Heart right ventricle (tissue), 16 donors: Measurements from ENCODE around the gene PLA2G15. TPM values are rescaled to one million over a fixed set of nuclear protein-coding genes. Genes with fewer than 3 reads are reported as not detected.
A peak's percentile ranks its signal among the peaks of the same experiment; 100 is the strongest.

Source experiments
- ATAC-seq, 8 donors: fragments of 200-7000 bp; cut with Tn5 transposase; one replicate each; pipeline ENCODE4 v1.9.1; 2020; ENCODE audit warnings: mild to moderate bottlenecking in 8 of 8, moderate library complexity in 8 of 8, moderate number of reproducible peaks in 1 of 8
- DNase-seq, 2 donors: peaks; one replicate each; pipeline ENCODE4 v3.0.0-alpha.2; 2020
- H3K27ac ChIP-seq, 10 donors: fragments of 200-600 bp; sonication (generic) in 2 of 10; one replicate each; pipeline versions ENCODE4 v1.5.0 to v1.8.0; 2020 to 2022; ENCODE audit warnings: mild to moderate bottlenecking in 3 of 10
- H3K27me3 ChIP-seq, 7 donors: fragments of 200-600 bp; one replicate each; pipeline ENCODE4 v1.8.0; 2021 to 2022; ENCODE audit warnings: mild to moderate bottlenecking in 2 of 7
- H3K36me3 ChIP-seq, 9 donors: fragments of 200-600 bp; sonication (generic) in 1 of 9; one replicate each; pipeline versions ENCODE4 v1.5.0 to v1.8.0; 2020 to 2022; ENCODE audit warnings: mild to moderate bottlenecking in 2 of 9
- H3K4me1 ChIP-seq, 9 donors: fragments of 200-600 bp; sonication (generic) in 1 of 9; one replicate each; pipeline versions ENCODE4 v1.5.0 to v1.8.0; 2020 to 2022; ENCODE audit warnings: mild to moderate bottlenecking in 4 of 9
- H3K4me3 ChIP-seq, 10 donors: fragments of 200-600 bp; sonication (generic) in 2 of 10; one replicate each; pipeline versions ENCODE4 v1.5.0 to v1.8.0; 2020 to 2022; ENCODE audit warnings: mild to moderate bottlenecking in 7 of 10, moderate library complexity in 2 of 10
- H3K9me3 ChIP-seq, 11 donors: fragments of 200-600 bp in 10 of 11; sonication (generic) in 2 of 11; one replicate each; pipeline versions ENCODE4 v1.5.0 to v1.8.0; 2013 to 2022; ENCODE audit warnings: mild to moderate bottlenecking in 2 of 11, control low read depth in 1 of 11, moderate library complexity in 1 of 11
- WGBS, 2 donors: extraction: QIAGEN DNeasy Blood & Tissue Kit; methylation state at CpG; one replicate each; pipeline ENCODE4 v1.1.7; 2013; ENCODE audit warnings: inconsistent platforms in 1 of 2; 5-methylcytosine and 5-hydroxymethylcytosine counted together
- intact Hi-C, 10 donors: fragments of 100-400 bp; cut with DNase I; formaldehyde crosslinking; loops; one replicate each; pipeline versions ENCODE4 v1.11.1 to v1.14.2; 2022
- polyA plus RNA-seq, 2 donors: library from polyadenylated mRNA; stranded (reverse); fragments of 200-250 nt; gene quantifications; one replicate each; pipeline ENCODE4 v1.2.3, GENCODE V29; 2013
- total RNA-seq, 10 donors: library from RNA; stranded (reverse); fragmentation: NEBNext Ultra II Directional in 3 of 10; extraction: Animal tissue kit (Norgen Biotek cat#: 25700) in 3 of 10; gene quantifications; one replicate each; pipeline versions ENCODE4 v1.2.1 to v1.2.4, GENCODE V29; 2021 to 2023
- TF ChIP-seq, protein P1 (sequence below), 9 donors: fragments of 200-600 bp; sonication (generic) in 2 of 9; IDR thresholded peaks; one replicate each; pipeline versions ENCODE4 v1.5.0 to v1.8.0; 2021 to 2022; ENCODE audit warnings: antibody characterized with exemption in 9 of 9, mild to moderate bottlenecking in 5 of 9, moderate library complexity in 1 of 9
- donor health status: Arrhythmogenic right ventricular cardiomyopathy.
- donor health status: ischemic (EF 13 %, LVEDD 7.1; RV severe dilation, severe dysfunction).
- donor health status: healthy with polysubstance abuse.
- donor health status: DM: no; HTN: yes; CAD: no.
- donor health status: DM: no; HTN: no; CAD: no.
- donor health status: ischemic (EF 25% LVEDD 6.9; RV normal size, moderate dysfunction).
- donor health status: ischemic (EF 25% LVEDD 5.7; RV mildly dilated, moderate dysfunction).
- donor health status: healthy.
- donor health status: DM: yes; HTN: yes; CAD: no.
- donor health status: Ischemic cardiomyopathy.
- donor health status: ischemic (EF 35%, LVEDD 5.7; RV mildly dilated, moderate dysfunction).
- donor health status: nonischemic (EF 11% LVEDD 7.7; RV severe dilation, severe dysfunction).
- donor health status: DM: yes; HTN: yes; CAD: no.
- donor health status: PGD.
- donor health status: ischemic (EF 29% LVEDD 5.4; RV normal size, mild dysfunction).
- donor health status: nonischemic (EF 23%, LVEDD 6.1; RV moderate dilation, normal function).

The PLA2G15 gene
- total and polyA plus RNA-seq, 12 donors: 31.0 to 62.1 (median 38.8) TPM

- H3K4me1 ChIP-seq: peaks cover 24 to 69% (median 56%) of the 10 kb centered on the region in 9 donors
- TF ChIP-seq, protein P1, sequence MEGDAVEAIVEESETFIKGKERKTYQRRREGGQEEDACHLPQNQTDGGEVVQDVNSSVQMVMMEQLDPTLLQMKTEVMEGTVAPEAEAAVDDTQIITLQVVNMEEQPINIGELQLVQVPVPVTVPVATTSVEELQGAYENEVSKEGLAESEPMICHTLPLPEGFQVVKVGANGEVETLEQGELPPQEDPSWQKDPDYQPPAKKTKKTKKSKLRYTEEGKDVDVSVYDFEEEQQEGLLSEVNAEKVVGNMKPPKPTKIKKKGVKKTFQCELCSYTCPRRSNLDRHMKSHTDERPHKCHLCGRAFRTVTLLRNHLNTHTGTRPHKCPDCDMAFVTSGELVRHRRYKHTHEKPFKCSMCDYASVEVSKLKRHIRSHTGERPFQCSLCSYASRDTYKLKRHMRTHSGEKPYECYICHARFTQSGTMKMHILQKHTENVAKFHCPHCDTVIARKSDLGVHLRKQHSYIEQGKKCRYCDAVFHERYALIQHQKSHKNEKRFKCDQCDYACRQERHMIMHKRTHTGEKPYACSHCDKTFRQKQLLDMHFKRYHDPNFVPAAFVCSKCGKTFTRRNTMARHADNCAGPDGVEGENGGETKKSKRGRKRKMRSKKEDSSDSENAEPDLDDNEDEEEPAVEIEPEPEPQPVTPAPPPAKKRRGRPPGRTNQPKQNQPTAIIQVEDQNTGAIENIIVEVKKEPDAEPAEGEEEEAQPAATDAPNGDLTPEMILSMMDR (IDR thresholded peaks at IDR 0.05): no peak
- H3K27ac ChIP-seq: peak overlapping the region in 3 of 10 donors; percentile 3 to 37 (median 19)
- H3K36me3 ChIP-seq: peaks cover 0 to 94% (median 61%) of the 10 kb centered on the region in 9 donors
- ATAC-seq (no peak), DNase-seq (no peak)
- H3K9me3 ChIP-seq: no peaks in the 10 kb centered on the region
- no peak overlapping the region for H3K4me3 ChIP-seq
- intact Hi-C loops: no loop called here
- 94 to 97% methylated on average over 5 of the region's 5 CpGs for WGBS, 2 donors
- no peaks in the 10 kb centered on the region for H3K27me3 ChIP-seq
Measured at GRCh38 chr16:68292425-68292824, 47.3 kb downstream of the PLA2G15 start.

- intact Hi-C loops: loop anchor here in 2 of 10 donors (5.0 kb wide), 1 partner anchor 34 kb away; the partner anchor contains the start of gene SLC7A6 (in 2 of the 2)
- WGBS, 2 donors: 42 to 47% methylated on average over 12 of the region's 12 CpGs
- Histone ChIP-seq H3K27ac (peak overlapping the region in 9 of 10 donors; percentile 19 to 82 (median 49)), H3K27me3 (no peaks in the 10 kb centered on the region), H3K4me3 (no peak overlapping the region), H3K4me1 (peaks cover 0 to 68% (median 50%) of the 10 kb centered on the region in 9 donors), H3K9me3 (no peaks in the 10 kb centered on the region), H3K36me3 (peaks cover 0 to 98% (median 83%) of the 10 kb centered on the region in 9 donors)
- DNase-seq (peak; percentile 45 to 51), ATAC-seq (peak; percentile 16 to 64 (median 52))
- TF ChIP-seq, protein P1 (IDR thresholded peaks at IDR 0.05): no peak
Measured at GRCh38 chr16:68296291-68296690, 51.1 kb downstream of the PLA2G15 start.

- H3K9me3 ChIP-seq: no peaks in the 10 kb centered on the region
- H3K4me3 ChIP-seq: no peak overlapping the region
- DNase-seq: no peak
- peaks cover 0 to 100% (median 86%) of the 10 kb centered on the region in 9 donors for H3K36me3 ChIP-seq
- 70 to 77% methylated on average over 6 of the region's 6 CpGs for WGBS, 2 donors
- TF ChIP-seq, protein P1 (IDR thresholded peaks at IDR 0.05): no peak
- intact Hi-C loops: loop anchor here in 2 of 10 donors (5.0 kb wide), 1 partner anchor 34 kb away; the partner anchor contains the start of gene SLC7A6 (in 2 of the 2)
- peak overlapping the region in 8 of 10 donors; percentile 20 to 82 (median 54) for H3K27ac ChIP-seq
- peak in 1 of 8 donors; percentile 7 for ATAC-seq
- peaks cover 0 to 67% (median 48%) of the 10 kb centered on the region in 9 donors for H3K4me1 ChIP-seq
- no peaks in the 10 kb centered on the region for H3K27me3 ChIP-seq
Measured at GRCh38 chr16:68296693-68297092, 51.5 kb downstream of the PLA2G15 start.

GRCh38 chr16:68297908-68298307 is 52.7 kb downstream of the PLA2G15 start:
- TF ChIP-seq, protein P1 (IDR thresholded peaks at IDR 0.05): no peak
- Histone ChIP-seq H3K4me1 (peaks cover 0 to 59% (median 48%) of the 10 kb centered on the region in 9 donors), H3K36me3 (peaks cover 0 to 100% (median 87%) of the 10 kb centered on the region in 9 donors), H3K27ac (peak overlapping the region in 8 of 10 donors; percentile 23 to 82 (median 72)), H3K9me3 (no peaks in the 10 kb centered on the region), H3K27me3 (no peaks in the 10 kb centered on the region), H3K4me3 (no peak overlapping the region)
- intact Hi-C loops: loop anchor here in 2 of 10 donors (5.0 kb wide), 1 partner anchor 36 kb away; the partner anchor contains the start of gene SLC7A6 (in 2 of the 2)
- DNase-seq (no peak), ATAC-seq (no peak)
- WGBS, 2 donors: 57 to 62% methylated on average over 3 of the region's 3 CpGs
